HepG2 (cell line): ENCODE data around the gene KIAA0825. TPM values are rescaled to one million over a fixed set of nuclear protein-coding genes. Genes with fewer than 3 reads are reported as not detected.

ENCODE experiments used
- ATAC-seq: fragments of 200-7000 bp; cut with Tn5 transposase; 3 replicates; pipeline ENCODE4 v1.9.1; 2020; ENCODE audit warnings: mild to moderate bottlenecking, moderate library complexity
- BruUV-seq: library from RNA; stranded (reverse); fragments of 400-500 nt; replicated peaks from 2 replicates; lab custom pipeline; 2021; lab: Mats Ljungman, UMichigan
- CTCF ChIA-PET: fragments of 300-600 bp; formaldehyde crosslinking; extraction: SDS; loops from one replicate; lab custom pipeline; 2021; ENCODE audit warnings: low total read pairs, inconsistent platforms, low intra/inter-chr PET ratio; lab: Yijun Ruan, JAX
- POLR2A ChIA-PET: fragments of 350-600 bp; sonication (Branson Sonifier 250); formaldehyde crosslinking; loops from one replicate; lab custom pipeline; 2020; ENCODE audit warnings: antibody characterized with exemption, inconsistent platforms; lab: Yijun Ruan, JAX
- DNase-seq: peaks from one replicate; pipeline ENCODE4 v3.0.0-alpha.2; 2015; ENCODE audit warnings: low spot score
- FAIRE-seq: peaks from 3 replicates; lab custom pipeline; 2011; peaks lifted over from hg19 to GRCh38; lab: Jason Lieb, UNC
- H2AFZ ChIP-seq: one replicate; pipeline ENCODE4 v1.6.1; 2011; ENCODE audit warnings: low read length, inconsistent platforms
- H3K27ac ChIP-seq: fragments of 300-600 bp; 3 replicates; pipeline ENCODE4 v1.8.0; 2011; ENCODE audit warnings: mixed run types, mild to moderate bottlenecking, mixed read lengths, low read length, inconsistent platforms; ENCODE audit not compliant: insufficient read depth; ENCODE audit errors: extremely low read length
- H3K27me3 ChIP-seq, 2 experiments: fragments of 200-600 bp in 1 of 2; 2 replicates in 1 of 2; 3 replicates in 1 of 2; pipeline versions ENCODE4 v1.6.0 to v1.8.0; 2011; ENCODE audit warnings: low read length in 2 of 2, mild to moderate bottlenecking in 2 of 2, moderate library complexity in 2 of 2, inconsistent platforms in 1 of 2; ENCODE audit not compliant: insufficient read depth in 2 of 2, control insufficient read depth in 1 of 2
- H3K36me3 ChIP-seq, 2 experiments: fragments of 200-600 bp in 1 of 2; replicated peaks in 1 of 2; 2 replicates in 1 of 2; 3 replicates in 1 of 2; pipeline versions ENCODE4 v1.5.1 to v1.8.0; 2011; ENCODE audit warnings: low read length in 2 of 2, inconsistent platforms in 1 of 2; ENCODE audit not compliant: insufficient read depth in 2 of 2, control insufficient read depth in 1 of 2
- H3K4me1 ChIP-seq: 2 replicates; pipeline ENCODE4 v1.5.1; 2012; ENCODE audit warnings: low read length, inconsistent platforms; ENCODE audit not compliant: insufficient read depth
- H3K4me2 ChIP-seq: 2 replicates; pipeline ENCODE4 v1.6.0; 2011; ENCODE audit warnings: low read depth, low read length, inconsistent platforms
- H3K4me3 ChIP-seq, 3 experiments: fragments of 200-600 bp in 1 of 3; sonication (generic), shearing (Covaris generic) in 1 of 3; replicated peaks in 1 of 3; 2 replicates each; pipeline ENCODE4 v1.5.1; 2011 to 2016; ENCODE audit warnings: low read length in 3 of 3, inconsistent platforms in 2 of 3, low read depth in 2 of 3, mild to moderate bottlenecking in 2 of 3, control low read depth in 1 of 3, mixed read lengths in 1 of 3; ENCODE audit not compliant: insufficient read depth in 1 of 3
- H3K79me2 ChIP-seq: one replicate; pipeline ENCODE4 v1.6.1; 2011; ENCODE audit warnings: low read length, inconsistent platforms; ENCODE audit not compliant: insufficient read depth
- H3K9ac ChIP-seq: 2 replicates; pipeline ENCODE4 v1.6.0; 2011; ENCODE audit warnings: mild to moderate bottlenecking, low read depth, low read length, inconsistent platforms; ENCODE audit not compliant: insufficient read depth
- H3K9me3 ChIP-seq: 2 replicates; pipeline ENCODE4 v1.5.1; 2012; ENCODE audit warnings: mild to moderate bottlenecking, low read length
- H4K20me1 ChIP-seq: 2 replicates; pipeline ENCODE4 v1.6.0; 2011; ENCODE audit warnings: inconsistent platforms, mild to moderate bottlenecking, low read length, moderate library complexity; ENCODE audit not compliant: insufficient read depth
- CENPBD1 ChIP-seq: sonication (generic); formaldehyde crosslinking; IDR thresholded peaks from 2 replicates; pipeline ENCODE4 v1.8.0; 2022; ENCODE audit warnings: missing genetic modification reagents, low read depth, mild to moderate bottlenecking, borderline replicate concordance
- DMAP1 ChIP-seq: IDR thresholded peaks from 2 replicates; pipeline ENCODE4 v1.6.1; 2016
- DPF2 ChIP-seq: sonication (generic); formaldehyde crosslinking; IDR thresholded peaks from 2 replicates; pipeline ENCODE4 v1.4.0; 2020; ENCODE audit warnings: mild to moderate bottlenecking, low read depth, missing genetic modification reagents, borderline replicate concordance
- HOXD1 ChIP-seq: sonication (generic); formaldehyde crosslinking; IDR thresholded peaks from 2 replicates; pipeline ENCODE4 v1.5.0; 2020; ENCODE audit warnings: missing genetic modification reagents
- KAT2B ChIP-seq: fragments of 150-350 bp; IDR thresholded peaks from 2 replicates; pipeline ENCODE4 v1.6.1; 2014; ENCODE audit warnings: low read depth, low read length, borderline replicate concordance
- KLF15 ChIP-seq: sonication (generic); formaldehyde crosslinking; IDR thresholded peaks from 2 replicates; pipeline ENCODE4 v1.8.1; 2023; ENCODE audit warnings: borderline replicate concordance, mild to moderate bottlenecking, inconsistent platforms, missing genetic modification reagents, mixed read lengths
- KMT2A ChIP-seq: sonication (generic); formaldehyde crosslinking; IDR thresholded peaks from 2 replicates; pipeline ENCODE4 v1.4.0; 2020; ENCODE audit warnings: missing genetic modification reagents
- MLLT10 ChIP-seq: sonication (generic); formaldehyde crosslinking; IDR thresholded peaks from 2 replicates; pipeline ENCODE4 v1.4.0; 2020; ENCODE audit warnings: missing genetic modification reagents
- RFXAP ChIP-seq: sonication (generic); formaldehyde crosslinking; IDR thresholded peaks from 2 replicates; pipeline ENCODE4 v1.4.0; 2020; ENCODE audit warnings: missing genetic modification reagents, borderline replicate concordance
- SP1 ChIP-seq, 2 experiments: fragments of 450-650 bp in 1 of 2; sonication (generic) in 1 of 2; formaldehyde crosslinking in 1 of 2; IDR thresholded peaks; 2 replicates each; pipeline versions ENCODE4 v1.4.0 to v1.6.1; 2016 to 2020; ENCODE audit warnings: missing genetic modification reagents in 1 of 2
- SSRP1 ChIP-seq: IDR thresholded peaks from 2 replicates; pipeline ENCODE4 v1.6.1; 2016; ENCODE audit warnings: control low read depth
- TCF7 ChIP-seq: sonication (generic); IDR thresholded peaks from 2 replicates; pipeline ENCODE4 v1.6.1; 2016; ENCODE audit warnings: antibody characterized with exemption, low read depth
- TERF1 ChIP-seq: sonication (generic); formaldehyde crosslinking; IDR thresholded peaks from 2 replicates; pipeline ENCODE4 v1.8.0; 2022; ENCODE audit warnings: mild to moderate bottlenecking, missing genetic modification reagents, moderate library complexity
- ZNF572 ChIP-seq: sonication (generic); formaldehyde crosslinking; IDR thresholded peaks from 2 replicates; pipeline ENCODE4 v1.5.1; 2020; ENCODE audit warnings: mild to moderate bottlenecking, missing genetic modification reagents
- ZNF652 ChIP-seq: IDR thresholded peaks from 2 replicates; pipeline ENCODE4 v1.6.1; 2016; ENCODE audit warnings: low read depth, borderline replicate concordance
- ZNF75D ChIP-seq: sonication (generic); formaldehyde crosslinking; IDR thresholded peaks from 2 replicates; pipeline ENCODE4 v1.8.1; 2023; ENCODE audit warnings: missing genetic modification reagents, mild to moderate bottlenecking, borderline replicate concordance
- WGBS: methylation state at CpG from one replicate; pipeline ENCODE4 v1.1.6; 2017; ENCODE audit warnings: low lambda C conversion rate; 5-methylcytosine and 5-hydroxymethylcytosine counted together
- in situ Hi-C: cut with HindIII; loops from 2 replicates; pipeline ENCODE4 v1.10.0; 2017; ENCODE audit warnings: low pct_unique_long_range_greater_than_20kb; ENCODE audit not compliant: extremely low pct_ligation_motif_present
- intact Hi-C: fragments of 100-400 bp; cut with micrococcal nuclease; formaldehyde crosslinking; loops from one replicate; pipeline ENCODE4 v1.10.0; 2022; ENCODE audit not compliant: unreplicated experiment
- polyA plus RNA-seq, 8 experiments: library from polyadenylated mRNA; depleted of rRNA in 3 of 8; stranded (reverse) in 7 of 8; unstranded in 1 of 8; fragments of >200 nt; fragmentation: Illumina TruSeq in 4 of 8; extraction: Trizol in 4 of 8; gene quantifications; 2 replicates each; pipeline versions ENCODE4 v1.2.1 to v1.2.3, GENCODE V29; 2011 to 2016; ENCODE audit warnings: low read depth in 4 of 8, missing spikeins in 1 of 8, mixed read lengths in 1 of 8; ENCODE audit not compliant: insufficient read depth in 1 of 8
- total RNA-seq, 5 experiments: library from RNA; depleted of rRNA; stranded (reverse); fragments of >200 nt; fragmentation: Illumina TruSeq; extraction: Trizol; gene quantifications; 2 replicates each; pipeline ENCODE4 v1.2.3, GENCODE V29; 2016; ENCODE audit warnings: low read depth in 1 of 5

Gene KIAA0825
- total and polyA plus RNA-seq, 2 of the 13 experiments (the other 11 are each of a cell fraction or from before 2014, with no cell fraction given) = 0.05 to 0.51 TPM

DNA sequence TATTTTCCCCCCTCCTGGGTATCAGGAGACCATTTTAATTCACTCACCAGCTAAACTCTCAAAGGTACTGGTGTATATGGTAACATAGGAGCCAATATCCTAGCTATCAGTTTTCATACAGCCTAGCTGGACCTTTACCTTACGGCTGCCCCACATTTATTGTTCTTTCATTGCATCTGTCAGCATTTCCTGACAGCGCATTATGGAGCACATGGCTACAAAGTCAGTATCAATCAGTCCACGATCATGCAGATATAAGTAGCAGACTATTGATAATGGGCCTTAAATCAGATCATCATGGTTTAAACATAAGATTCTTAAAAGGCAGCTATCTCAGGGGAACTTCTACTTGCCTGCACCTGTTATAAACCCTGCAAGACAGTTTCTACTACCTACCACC is 304.7 kb downstream of the KIAA0825 start:
- POLR2A ChIA-PET = no interaction called here
- Histone ChIP-seq H3K79me2 (no peaks in the 10 kb centered on the region), H3K9ac (no peak overlapping the region), H3K4me2 (no peak overlapping the region), H3K27ac (no peak overlapping the region), H3K36me3 (no peaks in the 10 kb centered on the region), H3K27me3 (no peaks in the 10 kb centered on the region; a peak in 1 of 5 replicates), H3K9me3 (no peaks in the 10 kb centered on the region), H3K4me3 (no peak overlapping the region), H3K4me1 (no peaks in the 10 kb centered on the region), H4K20me1 (no peaks in the 10 kb centered on the region), H2AFZ (no peak overlapping the region)
- no peak for ATAC-seq
- DNase-seq = no peak
- FAIRE-seq = no peak
- no peak for TF ChIP-seq KMT2A
- no peak for TF ChIP-seq HOXD1 (CRISPR knock-in tag)
- no peak for TF ChIP-seq DMAP1
- TF ChIP-seq SP1 (IDR thresholded peaks at IDR 0.05) = no peak
- TF ChIP-seq SP1 (CRISPR knock-in tag; IDR thresholded peaks at IDR 0.05) = no peak
- TF ChIP-seq ZNF572 (CRISPR knock-in tag) = no peak
- TF ChIP-seq TERF1 = no peak
- no peak for TF ChIP-seq MLLT10 (CRISPR knock-in tag)
- no peak for TF ChIP-seq DPF2 (CRISPR knock-in tag)
- no peak for TF ChIP-seq ZNF75D (CRISPR knock-in tag)
- no peak for TF ChIP-seq RFXAP (CRISPR knock-in tag)
- TF ChIP-seq ZNF652 (CRISPR knock-in tag) = no peak
- no peak for TF ChIP-seq SSRP1 (CRISPR knock-in tag)
- TF ChIP-seq KAT2B = no peak
- no peak for TF ChIP-seq TCF7
- TF ChIP-seq CENPBD1 (CRISPR knock-in tag) = no peak
- no peak for TF ChIP-seq KLF15 (CRISPR knock-in tag)
- WGBS = 51% methylated on average over 3 of the region's 3 CpGs
- CTCF ChIA-PET = no interaction called here
- intact Hi-C loops (no loop called here), in situ Hi-C loops (no loop called here)
- BruUV-seq = no TSS peak
